HG03097 (cell line): ENCODE data around the gene TRAK1.
"Not testable (repeated sequence)": the region's sequence is repeated elsewhere in the genome, so short reads cannot be mapped to it uniquely, and the experiment has no call there.

Source experiments
- ATAC-seq: cut with Tn5 transposase; IDR thresholded peaks from one replicate; pipeline ENCODE4 v1.9.1; 2021; ENCODE audit not compliant: unreplicated experiment, low FRiP score

The TRAK1 gene

GRCh38 chr3:42095540-42095939 is 4.4 kb downstream of the TRAK1 start:
- ATAC-seq, result no peak

GRCh38 chr3:42096796-42097565 is 5.8 kb downstream of the TRAK1 start:
- ATAC-seq, result no peak

DNA sequence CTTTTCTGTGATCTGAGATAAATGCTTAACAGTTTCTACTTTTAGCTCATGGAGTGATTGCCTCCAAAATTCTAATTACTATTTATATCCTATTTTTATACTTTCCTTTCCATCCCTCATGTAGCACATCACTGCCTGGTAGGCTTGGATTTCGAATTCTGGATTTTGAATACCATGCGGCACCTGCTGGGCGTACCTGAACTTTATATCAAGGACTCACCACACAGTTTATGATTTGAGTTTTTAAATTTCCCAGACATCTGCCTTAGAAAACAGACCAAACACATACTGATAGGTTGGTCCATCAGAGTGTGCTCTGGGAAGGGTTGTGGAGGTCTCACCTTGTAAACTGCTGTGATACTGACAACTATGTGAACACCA is 6.4 kb downstream of the TRAK1 start:
- no peak for ATAC-seq

DNA sequence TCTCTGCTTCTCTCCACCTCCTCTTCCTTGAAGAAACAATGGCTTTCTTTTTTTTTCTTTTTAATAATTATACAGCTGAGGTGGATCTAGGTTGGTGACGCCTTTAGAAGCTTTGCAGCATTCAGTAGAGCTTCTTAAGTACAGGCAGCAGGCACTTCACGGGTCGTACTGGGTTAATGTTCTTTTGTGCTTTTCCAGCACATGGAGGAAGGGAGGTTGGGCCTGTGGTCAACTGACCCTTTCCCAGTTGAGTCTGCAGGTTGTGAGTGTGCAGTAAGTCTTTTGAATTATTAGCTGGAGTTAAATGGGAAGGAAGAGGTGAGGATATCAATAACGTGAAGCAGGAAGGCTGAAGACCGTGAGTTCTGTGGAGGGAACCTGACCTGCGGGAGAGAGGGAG is 7.0 kb downstream of the TRAK1 start:
- no peak for ATAC-seq

- no peak for ATAC-seq
Observed at GRCh38 chr3:42099020-42099765, 8.0 kb downstream of the TRAK1 start.

DNA sequence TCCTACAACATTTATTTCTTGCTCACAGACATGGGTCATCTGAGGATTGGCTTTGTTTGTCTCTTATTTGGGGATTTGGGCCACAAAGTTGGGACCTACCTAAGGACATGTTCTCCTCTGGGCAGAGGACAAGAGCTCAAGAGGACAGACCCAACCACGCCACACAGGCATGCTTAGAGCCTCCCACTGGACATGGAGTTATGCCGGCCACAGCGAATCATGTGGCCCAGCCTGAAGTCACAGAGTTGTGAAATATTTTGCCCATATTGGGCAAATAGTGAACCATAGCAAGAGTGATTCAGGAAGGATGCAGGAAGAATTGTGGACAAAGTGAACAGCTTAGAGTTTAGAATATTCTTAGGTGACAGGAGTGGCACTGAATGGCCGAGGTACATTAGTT is 9.9 kb downstream of the TRAK1 start:
- ATAC-seq, result no peak

DNA sequence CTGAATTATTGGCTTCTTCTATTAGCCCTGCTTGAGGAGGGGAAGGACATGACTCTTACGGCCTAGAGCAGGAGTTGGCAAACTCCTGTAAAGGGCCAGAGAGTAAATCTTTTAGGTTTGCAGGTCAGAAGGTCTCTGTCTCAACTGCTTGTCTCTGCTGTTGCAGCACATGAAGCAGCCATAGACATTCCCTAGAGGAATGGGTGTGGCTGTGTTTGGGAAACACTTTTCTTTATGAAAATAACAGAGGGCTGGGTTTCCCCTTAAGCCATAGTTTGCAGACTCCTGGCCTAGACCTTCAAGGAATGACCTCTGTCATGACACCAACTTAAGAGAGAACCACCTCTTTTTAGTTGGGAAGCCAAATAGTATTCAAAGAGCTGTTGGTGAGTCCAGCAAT is 10.3 kb downstream of the TRAK1 start:
- no peak for ATAC-seq

- no peak for ATAC-seq
Observed at GRCh38 chr3:42102571-42102970, 11.4 kb downstream of the TRAK1 start.

- not testable (repeated sequence) for ATAC-seq
Observed at GRCh38 chr3:42103921-42104665, 12.9 kb downstream of the TRAK1 start.

DNA sequence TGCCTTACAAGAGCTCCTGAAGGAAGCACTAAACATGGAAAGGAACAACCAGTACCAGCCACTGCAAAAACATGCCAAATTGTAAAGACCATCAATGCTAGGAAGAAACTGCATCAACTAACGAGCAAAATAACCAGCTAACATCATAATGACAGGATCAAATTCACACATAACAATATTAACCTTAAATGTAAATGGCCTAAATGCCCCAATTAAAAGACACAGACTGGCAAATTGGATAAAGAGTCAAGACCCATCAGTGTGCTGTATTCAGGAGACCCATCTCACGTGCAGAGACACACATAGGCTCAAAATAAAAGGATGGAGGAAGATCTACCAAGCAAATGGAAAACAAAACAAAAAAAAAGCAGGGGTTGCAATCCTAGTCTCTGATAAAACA is 14.8 kb downstream of the TRAK1 start:
- not testable (repeated sequence) for ATAC-seq

DNA sequence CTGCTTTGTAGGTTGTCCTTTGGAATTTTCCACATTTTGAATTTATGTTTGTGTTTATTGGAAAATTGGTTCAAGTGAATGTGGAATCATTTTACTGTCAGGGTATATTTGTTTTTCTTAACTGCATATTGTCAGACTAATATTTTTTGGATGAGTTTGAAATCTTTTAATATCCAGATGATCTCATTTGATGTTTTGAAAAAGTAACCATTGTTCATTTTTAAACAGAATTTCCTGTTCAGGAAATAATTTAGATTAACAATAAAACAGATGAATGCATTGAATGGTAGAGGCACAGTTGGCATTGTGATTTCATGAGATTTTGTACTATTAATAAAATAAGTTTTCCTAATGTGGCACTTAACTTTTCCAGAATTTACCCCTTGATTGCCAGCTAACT is 15.5 kb downstream of the TRAK1 start:
- ATAC-seq, result no peak

DNA sequence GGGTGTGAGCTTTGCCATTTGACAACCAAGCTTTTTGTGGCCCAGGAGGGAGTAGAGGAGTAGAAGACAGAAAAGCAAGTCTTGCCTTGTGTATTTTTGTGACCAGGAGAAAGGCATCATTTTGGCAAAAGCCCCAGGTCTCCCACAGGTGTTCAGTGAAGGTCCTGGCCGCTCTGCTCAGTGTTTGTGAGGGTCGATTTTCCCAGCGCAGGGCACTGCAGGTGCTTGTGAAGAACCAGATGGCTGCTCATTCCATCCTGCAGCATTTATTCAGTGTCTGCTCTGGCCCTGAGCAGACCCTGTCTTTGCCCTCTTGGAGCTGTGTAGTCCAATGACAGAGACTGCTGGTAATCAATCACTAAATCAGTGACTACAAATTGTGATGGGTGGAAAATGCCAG is 19.5 kb downstream of the TRAK1 start:
- ATAC-seq, result no peak

GRCh38 chr3:42114130-42114725 is 23.1 kb downstream of the TRAK1 start:
- ATAC-seq, result no peak

DNA sequence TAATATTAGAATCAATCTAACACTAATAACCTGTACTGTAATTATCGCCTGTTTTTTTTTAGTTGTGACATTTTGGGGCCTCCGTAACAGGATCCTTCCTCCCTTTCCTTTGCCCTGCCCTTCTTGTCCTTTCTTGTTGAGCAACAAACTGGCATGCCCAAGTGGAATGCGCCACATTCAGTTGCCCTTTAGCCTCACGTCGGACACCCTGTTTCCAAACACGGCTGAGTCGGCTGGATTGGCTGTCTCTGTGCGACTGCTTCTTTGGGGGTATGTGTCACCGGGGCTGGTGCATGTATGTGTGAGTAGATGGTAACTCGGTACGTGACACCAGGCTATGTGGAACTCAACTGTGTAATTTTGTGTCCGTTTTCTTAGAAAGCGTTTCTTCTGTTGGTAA is 24.1 kb downstream of the TRAK1 start:
- ATAC-seq, result no peak

- ATAC-seq, result no peak
Observed at GRCh38 chr3:42115946-42116345, 24.8 kb downstream of the TRAK1 start.

- no peak for ATAC-seq
Observed at GRCh38 chr3:42116466-42116865, 25.3 kb downstream of the TRAK1 start.

- no peak for ATAC-seq
Observed at GRCh38 chr3:42117175-42118008, 26.2 kb downstream of the TRAK1 start.

DNA sequence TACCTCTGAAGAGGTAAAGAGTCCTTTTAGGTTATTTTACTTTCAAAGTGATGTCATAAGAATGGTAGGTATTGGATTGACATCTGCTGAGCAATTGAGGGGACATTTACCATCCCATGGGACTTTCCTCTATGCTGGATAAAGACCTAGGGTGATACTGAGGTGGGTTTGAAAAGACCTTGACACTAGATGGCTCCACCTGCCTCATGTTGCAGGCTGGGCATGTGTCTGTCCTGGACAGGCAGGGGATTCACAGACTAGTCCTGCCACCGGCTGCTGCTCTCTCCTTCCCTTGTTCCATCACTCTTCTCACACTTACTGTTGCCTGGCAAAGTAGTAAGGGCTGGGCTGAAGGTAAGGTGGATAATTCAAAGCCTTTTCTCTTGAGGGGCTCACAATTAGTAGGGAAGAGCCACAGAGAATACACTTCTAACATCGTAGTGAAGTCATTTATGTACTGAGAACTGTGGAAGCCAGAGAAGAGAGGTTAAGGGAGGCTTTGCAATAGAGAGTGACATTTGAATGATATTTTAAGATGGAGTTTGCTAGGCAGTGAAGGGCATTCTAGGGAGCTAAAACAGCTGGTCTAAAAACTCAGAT is 27.7 kb downstream of the TRAK1 start:
- no peak for ATAC-seq

- no peak for ATAC-seq
Observed at GRCh38 chr3:42119561-42120355, 28.6 kb downstream of the TRAK1 start.
